HEK293T (cell line): ENCODE data around the gene IL12RB2.

Experiments
- CTCF ChIA-PET: fragments of 350-600 bp; formaldehyde crosslinking; extraction: SDS; loops from one replicate; lab custom pipeline; 2021; ENCODE audit warnings: antibody characterized with exemption, inconsistent platforms; lab: Yijun Ruan, JAX
- POLR2A ChIA-PET: fragments of 350-600 bp; formaldehyde crosslinking; extraction: SDS; loops from one replicate; lab custom pipeline; 2020; ENCODE audit warnings: antibody characterized with exemption, inconsistent platforms; lab: Yijun Ruan, JAX
- DNase-seq: peaks from one replicate; pipeline ENCODE4 v3.0.0; 2012; ENCODE audit warnings: mixed read lengths; ENCODE audit errors: extremely low spot score
- ARNT ChIP-seq: fragments of 450-650 bp; IDR thresholded peaks from 2 replicates; pipeline ENCODE4 v1.6.1; 2017; ENCODE audit warnings: mild to moderate bottlenecking
- BHLHE40 ChIP-seq: fragments of 450-650 bp; IDR thresholded peaks from 2 replicates; pipeline ENCODE4 v1.6.1; 2016; ENCODE audit warnings: mild to moderate bottlenecking, moderate library complexity, borderline replicate concordance
- CTBP1 ChIP-seq: fragments of 450-650 bp; IDR thresholded peaks from 2 replicates; pipeline ENCODE4 v1.6.1; 2016; ENCODE audit warnings: borderline replicate concordance
- ELF4 ChIP-seq: fragments of 450-650 bp; IDR thresholded peaks from 2 replicates; pipeline ENCODE4 v1.6.1; 2017; ENCODE audit warnings: antibody characterized with exemption
- FOXA1 ChIP-seq: fragments of 450-650 bp; IDR thresholded peaks from 2 replicates; pipeline ENCODE4 v1.6.1; 2016; ENCODE audit warnings: mild to moderate bottlenecking
- FOXK2 ChIP-seq: fragments of 450-650 bp; IDR thresholded peaks from 2 replicates; pipeline ENCODE4 v1.6.1; 2016; ENCODE audit warnings: mild to moderate bottlenecking
- FOXM1 ChIP-seq: fragments of 450-650 bp; IDR thresholded peaks from 2 replicates; pipeline ENCODE4 v1.6.1; 2017; ENCODE audit warnings: mild to moderate bottlenecking, borderline replicate concordance
- HDGF ChIP-seq: fragments of 450-650 bp; IDR thresholded peaks from 2 replicates; pipeline ENCODE4 v1.6.1; 2017; ENCODE audit warnings: antibody characterized with exemption, borderline replicate concordance
- L3MBTL2 ChIP-seq: fragments of 450-650 bp; conservative IDR thresholded peaks from 2 replicates; pipeline ENCODE4 v1.6.1; 2016; ENCODE audit warnings: mild to moderate bottlenecking
- LEF1 ChIP-seq: fragments of 450-650 bp; IDR thresholded peaks from 2 replicates; pipeline ENCODE4 v1.6.1; 2017; ENCODE audit warnings: mild to moderate bottlenecking, borderline replicate concordance
- NFRKB ChIP-seq: fragments of 450-650 bp; IDR thresholded peaks from 2 replicates; pipeline ENCODE4 v1.6.1; 2016; ENCODE audit warnings: mild to moderate bottlenecking, moderate library complexity
- PKNOX1 ChIP-seq: fragments of 450-650 bp; IDR thresholded peaks from 2 replicates; pipeline ENCODE4 v1.6.1; 2016
- SP1 ChIP-seq: fragments of 450-650 bp; IDR thresholded peaks from 2 replicates; pipeline ENCODE4 v1.6.1; 2017
- SUZ12 ChIP-seq: fragments of 450-650 bp; IDR thresholded peaks from 2 replicates; pipeline ENCODE4 v1.6.1; 2016; ENCODE audit warnings: mild to moderate bottlenecking
- TARDBP ChIP-seq: fragments of 450-650 bp; IDR thresholded peaks from 2 replicates; pipeline ENCODE4 v1.6.1; 2016
- ZNF384 ChIP-seq: fragments of 450-650 bp; IDR thresholded peaks from 2 replicates; pipeline ENCODE4 v1.6.1; 2016

The IL12RB2 gene

GRCh38 chr1:67317803-67318202 is 10.1 kb downstream of the IL12RB2 start:
- CTCF ChIA-PET, result no interaction called here
- POLR2A ChIA-PET, result no interaction called here

GRCh38 chr1:67322442-67322841 is 14.8 kb downstream of the IL12RB2 start:
- TF ChIP-seq LEF1 (no peak), FOXA1 (no peak), ZNF384 (no peak), CTBP1 (no peak), FOXM1 (no peak), SUZ12 (no peak), ARNT (no peak), ELF4 (no peak), L3MBTL2 (no peak)
- CTCF ChIA-PET, result no interaction called here
- DNase-seq, result no peak
- POLR2A ChIA-PET, result no interaction called here

More at GRCh38 chr1:67317803-67318202, 10.1 kb downstream of the IL12RB2 start:
- no peak for DNase-seq
- no peak for TF ChIP-seq PKNOX1
- no peak for TF ChIP-seq BHLHE40
- TF ChIP-seq ELF4, result no peak
- TF ChIP-seq FOXA1, result no peak
- no peak for TF ChIP-seq FOXK2
- TF ChIP-seq LEF1, result no peak
- TF ChIP-seq TARDBP, result no peak
- no peak for TF ChIP-seq HDGF
- TF ChIP-seq ARNT, result no peak
- TF ChIP-seq FOXM1, result no peak
- TF ChIP-seq ZNF384, result no peak

GRCh38 chr1:67323087-67323486 is 15.4 kb downstream of the IL12RB2 start:
- CTCF ChIA-PET, result no interaction called here
- POLR2A ChIA-PET, result no interaction called here
- TF ChIP-seq FOXK2 (no peak), ELF4 (no peak), CTBP1 (no peak), NFRKB (no peak), TARDBP (no peak), PKNOX1 (no peak), HDGF (no peak), ARNT (no peak), BHLHE40 (no peak), LEF1 (no peak), SUZ12 (no peak), FOXA1 (no peak), SP1 (no peak), L3MBTL2 (no peak), FOXM1 (no peak), ZNF384 (no peak)

DNA sequence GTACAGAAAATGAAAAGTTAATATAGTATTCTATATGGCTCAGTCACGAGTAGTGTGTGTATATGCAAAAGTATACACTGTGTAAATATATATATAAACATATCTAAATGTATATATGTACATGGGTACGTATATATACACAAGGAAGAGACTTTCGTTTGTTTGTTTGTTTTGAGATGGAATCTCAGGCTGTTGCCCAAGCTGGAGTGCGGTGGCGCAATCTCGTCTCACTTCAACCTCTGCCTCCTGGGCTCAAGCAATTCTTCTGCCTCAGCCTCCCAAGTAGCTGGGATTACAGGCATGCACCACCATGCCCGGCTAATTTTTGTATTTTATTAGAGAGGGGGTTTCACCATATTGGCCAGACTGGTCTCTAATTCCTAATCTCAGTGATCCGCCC is 16.4 kb downstream of the IL12RB2 start:
- TF ChIP-seq SUZ12, result no peak
- TF ChIP-seq FOXK2, result no peak
- POLR2A ChIA-PET, result no interaction called here
- CTCF ChIA-PET, result no interaction called here
- DNase-seq, result no peak

More at GRCh38 chr1:67323087-67323486, 15.4 kb downstream of the IL12RB2 start:
- no peak for DNase-seq

- ChIA-PET POLR2A (no interaction called here), CTCF (no interaction called here)
- DNase-seq, result no peak
- TF ChIP-seq FOXA1 (no peak), CTBP1 (no peak), LEF1 (no peak), ZNF384 (no peak), TARDBP (no peak), ELF4 (no peak), BHLHE40 (no peak), SP1 (no peak), NFRKB (no peak), FOXM1 (no peak), HDGF (no peak), PKNOX1 (no peak)
Observed at GRCh38 chr1:67327864-67328466, 20.3 kb downstream of the IL12RB2 start.

DNA sequence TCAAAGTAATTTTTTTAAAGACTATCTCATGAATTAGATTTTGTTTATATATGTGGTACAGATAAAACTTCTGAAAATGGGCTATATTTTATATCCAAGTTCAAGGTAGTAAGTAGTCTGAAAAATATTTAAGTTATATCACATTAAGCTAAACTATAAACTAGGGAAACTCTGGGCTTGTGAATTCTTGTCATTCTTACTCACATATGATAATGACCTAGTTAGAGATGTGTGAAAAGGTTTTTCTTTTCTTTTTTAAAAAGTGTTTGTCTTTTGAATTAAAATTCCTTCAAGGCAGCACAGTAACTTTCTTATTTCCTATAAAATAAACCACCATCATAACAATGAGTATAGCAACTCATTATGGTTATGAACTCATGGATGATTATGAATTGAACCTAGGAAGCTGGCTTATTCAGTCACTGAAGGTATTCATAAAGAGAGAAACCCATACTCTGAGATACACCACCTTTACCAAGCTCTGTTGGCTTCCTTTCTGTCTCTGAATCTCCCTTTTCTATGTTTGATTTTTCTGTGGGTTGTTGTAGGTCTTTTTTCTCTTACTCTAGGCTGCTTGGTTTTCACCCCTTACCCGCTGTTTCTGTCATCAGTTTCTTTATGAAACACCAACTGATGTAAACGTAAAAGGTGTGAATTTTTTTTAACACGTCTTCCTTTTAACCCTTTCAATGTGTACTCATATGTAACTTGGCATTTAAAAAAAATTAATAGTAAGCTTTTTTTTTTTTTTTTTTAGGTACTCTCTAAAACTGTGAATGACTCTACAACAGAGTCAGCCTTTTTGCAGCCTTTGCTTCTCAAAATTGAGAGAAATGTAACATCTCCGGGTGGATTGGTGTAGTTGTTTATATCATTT is 25.2 kb downstream of the IL12RB2 start:
- TF ChIP-seq SP1, result no peak
- TF ChIP-seq BHLHE40, result no peak
- no peak for TF ChIP-seq ARNT
- no peak for TF ChIP-seq ZNF384
- TF ChIP-seq TARDBP, result no peak
- TF ChIP-seq ELF4, result no peak
- no peak for TF ChIP-seq PKNOX1
- no peak for TF ChIP-seq L3MBTL2
- no peak for TF ChIP-seq CTBP1
- no peak for TF ChIP-seq FOXM1
- TF ChIP-seq NFRKB, result no peak
- no peak for TF ChIP-seq FOXA1
- TF ChIP-seq SUZ12, result no peak
- TF ChIP-seq LEF1, result no peak
- TF ChIP-seq HDGF, result no peak
- no peak for TF ChIP-seq FOXK2
- DNase-seq, result no peak
- ChIA-PET CTCF (interaction anchor here (0.6 to 1.6 kb wide), 3 partner anchors 15 to 168 kb away, joined by 3 to 5 read pairs (median 3); no protein-coding TSS in a partner anchor), POLR2A (interaction anchor here (1.5 kb wide), 1 partner anchor 98 kb away, joined by 3 read pairs; the partner anchor contains the start of gene SERBP1)
